Sciatic nerve (tissue), 2 donors: ENCODE data around the gene OR51G2. TPM values are rescaled to one million over a fixed set of nuclear protein-coding genes. Genes with fewer than 3 reads are reported as not detected.

ENCODE experiments used
- ATAC-seq: fragments of 200-7000 bp; cut with Tn5 transposase; one replicate; pipeline ENCODE4 v1.9.1; 2020; ENCODE audit warnings: mild to moderate bottlenecking, moderate library complexity
- DNase-seq: peaks from one replicate; pipeline ENCODE4 v3.0.0-alpha.2; 2020; ENCODE audit warnings: low spot score
- intact Hi-C: fragments of 100-400 bp; cut with DNase I; formaldehyde crosslinking; loops from one replicate; pipeline ENCODE4 v1.14.2; 2022
- total RNA-seq: library from RNA; stranded (reverse); fragmentation: NEBNext Ultra II Directional; extraction: Animal tissue kit (Norgen Biotek cat#: 25700); gene quantifications from one replicate; pipeline ENCODE4 v1.2.1, GENCODE V29; 2021
- donor health status: DM: no; HTN: no; CAD: no.
- donor health status: DM: no; HTN: no; CAD: no.

OR51G2 gene
- total RNA-seq, 1 donor from 2014 or later = not detected

GRCh38 chr11:4881860-4882500 is 37.2 kb downstream of the OR51G2 start, which contains the start of gene OR51T1:
TSS of gene OR51T1 (plus strand) at chr11:4881900. CDS start at chr11:4881900, 0 bp downstream.
- intact Hi-C loops = no loop called here
- no peak for ATAC-seq
- DNase-seq = no peak

- DNase-seq (no peak), ATAC-seq (no peak)
- intact Hi-C loops = no loop called here
Observed at GRCh38 chr11:4881188-4881587, 38.0 kb downstream of the OR51G2 start.

DNA sequence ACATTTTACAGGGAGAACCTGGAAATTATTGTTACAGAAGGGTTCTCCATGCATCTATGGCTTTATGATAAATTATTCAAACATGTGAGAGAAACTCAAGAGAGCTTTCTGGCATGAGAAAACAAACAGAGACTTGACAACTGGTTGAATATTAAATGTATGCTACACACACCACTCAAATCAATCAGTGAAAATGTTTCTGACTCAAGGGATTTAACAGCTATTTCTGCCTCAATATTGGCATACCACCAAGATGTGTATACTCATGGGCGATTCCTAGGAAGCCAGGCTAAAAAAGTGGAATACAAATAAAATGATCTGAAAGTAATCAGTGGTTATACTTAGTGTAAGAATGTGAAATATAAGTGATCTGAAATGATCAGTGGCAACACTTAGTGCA is 53.3 kb downstream of the OR51G2 start:
- ATAC-seq = no peak

DNA sequence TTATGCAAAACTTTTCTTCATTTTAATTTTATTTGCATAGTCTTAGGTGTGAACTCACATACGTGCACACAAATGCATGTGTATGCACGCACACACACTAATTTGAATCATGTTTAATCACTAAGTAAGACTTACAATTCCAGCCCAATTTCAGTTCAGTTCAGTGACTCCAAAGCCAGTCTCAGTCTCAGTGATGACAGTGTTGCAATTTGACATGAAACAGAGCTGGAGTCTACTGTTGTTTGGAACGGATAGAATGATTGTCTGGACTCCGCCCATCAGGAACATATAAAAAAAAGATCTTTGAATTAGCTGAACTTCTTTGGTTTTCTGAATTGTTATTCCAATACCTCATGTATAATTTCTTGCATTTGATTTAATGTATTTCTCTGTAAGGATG is 55.3 kb downstream of the OR51G2 start:
- ATAC-seq (no peak), DNase-seq (no peak)
- intact Hi-C loops = no loop called here

More for the DNA sequence above, 53.3 kb downstream of the OR51G2 start:
- no peak for DNase-seq
- intact Hi-C loops = no loop called here

Other genes with a start within 250 kb of the OR51G2 start
- gene OR51E2, start 221.5 kb downstream of the OR51G2 start, total RNA-seq = 0.45 TPM
- not detected for gene MMP26, start 214.6 kb downstream of the OR51G2 start, total RNA-seq
- not detected for gene OR51F1, start 149.4 kb downstream of the OR51G2 start, total RNA-seq
- gene OR52R1, start 115.0 kb downstream of the OR51G2 start, total RNA-seq = not detected
- not detected for gene OR51F2, start 98.0 kb downstream of the OR51G2 start, total RNA-seq
- not detected for gene OR51S1, start 70.1 kb downstream of the OR51G2 start, total RNA-seq
- not detected for gene OR51T1, start 37.5 kb downstream of the OR51G2 start, total RNA-seq
- gene OR51A7, start 15.6 kb downstream of the OR51G2 start, total RNA-seq = not detected
- gene OR51G1, start 5.0 kb upstream of the OR51G2 start, total RNA-seq = not detected
- gene OR51A4, start 28.3 kb upstream of the OR51G2 start, total RNA-seq = not detected
- gene OR51A2, start 36.4 kb upstream of the OR51G2 start, total RNA-seq = not detected
- not detected for gene OR51L1, start 75.5 kb upstream of the OR51G2 start, total RNA-seq
- not detected for gene OR52J3, start 127.2 kb upstream of the OR51G2 start, total RNA-seq
- not detected for gene OR52E2, start 140.3 kb upstream of the OR51G2 start, total RNA-seq
- not detected for gene OR52E1, start 150.2 kb upstream of the OR51G2 start, total RNA-seq
- gene OR52A5, start 219.0 kb upstream of the OR51G2 start, total RNA-seq = not detected
- gene OR52A1, start 235.4 kb upstream of the OR51G2 start, total RNA-seq = not detected